Fibroblast of upper back skin (primary cell): ENCODE data around the gene FARSB.

Experiments used
- DNase-seq: peaks from one replicate; pipeline ENCODE4 v3.0.0-alpha.2; 2013

FARSB gene

GRCh38 chr2:222656526-222657446, 894 bp upstream of the FARSB start:
- no peak for DNase-seq

GRCh38 chr2:222653280-222653679, 2.6 kb downstream of the FARSB start:
- DNase-seq, result no peak

- DNase-seq, result no peak
These were observed 3.2 kb downstream of the FARSB start for GRCh38 chr2:222652491-222653255.

GRCh38 chr2:222651718-222652418, 4.0 kb downstream of the FARSB start:
- DNase-seq, result peak; percentile 84

- DNase-seq, result no peak
These were observed 6.1 kb downstream of the FARSB start for GRCh38 chr2:222649801-222650200.

GRCh38 chr2:222646008-222646407, 9.9 kb downstream of the FARSB start:
- DNase-seq, result no peak

GRCh38 chr2:222643134-222643533, 12.8 kb downstream of the FARSB start:
- no peak for DNase-seq

GRCh38 chr2:222641336-222641735, 14.6 kb downstream of the FARSB start:
- DNase-seq, result peak; percentile 11

- no peak for DNase-seq
These were observed 18.8 kb downstream of the FARSB start for GRCh38 chr2:222637067-222637466.

- DNase-seq, result no peak
These were observed 20.6 kb downstream of the FARSB start for GRCh38 chr2:222635295-222635694.

GRCh38 chr2:222627764-222628163, 28.1 kb downstream of the FARSB start:
- peak; percentile 37 for DNase-seq

GRCh38 chr2:222623756-222624309, 32.1 kb downstream of the FARSB start:
- no peak for DNase-seq

GRCh38 chr2:222622910-222623309, 33.0 kb downstream of the FARSB start:
- no peak for DNase-seq

- DNase-seq, result no peak
These were observed 34.0 kb downstream of the FARSB start for GRCh38 chr2:222621893-222622292.

GRCh38 chr2:222615320-222615719, 40.6 kb downstream of the FARSB start:
- no peak for DNase-seq

- DNase-seq, result peak; percentile 60
These were observed 42.1 kb downstream of the FARSB start for GRCh38 chr2:222613715-222614331.

- DNase-seq, result no peak
These were observed 44.2 kb downstream of the FARSB start for GRCh38 chr2:222611684-222612083.

- DNase-seq, result peak; percentile 26
These were observed 45.1 kb downstream of the FARSB start for GRCh38 chr2:222610746-222611145.

GRCh38 chr2:222609381-222609780, 46.5 kb downstream of the FARSB start:
- DNase-seq, result peak; percentile 51

- peak; percentile 42 for DNase-seq
These were observed 47.8 kb downstream of the FARSB start for GRCh38 chr2:222608081-222608480.

- DNase-seq, result no peak
These were observed 49.6 kb downstream of the FARSB start for GRCh38 chr2:222606306-222606705.

GRCh38 chr2:222604749-222605515, 51.0 kb downstream of the FARSB start:
- no peak for DNase-seq
